ENCODE results near the gene MAX.

Gene MAX

DNA sequence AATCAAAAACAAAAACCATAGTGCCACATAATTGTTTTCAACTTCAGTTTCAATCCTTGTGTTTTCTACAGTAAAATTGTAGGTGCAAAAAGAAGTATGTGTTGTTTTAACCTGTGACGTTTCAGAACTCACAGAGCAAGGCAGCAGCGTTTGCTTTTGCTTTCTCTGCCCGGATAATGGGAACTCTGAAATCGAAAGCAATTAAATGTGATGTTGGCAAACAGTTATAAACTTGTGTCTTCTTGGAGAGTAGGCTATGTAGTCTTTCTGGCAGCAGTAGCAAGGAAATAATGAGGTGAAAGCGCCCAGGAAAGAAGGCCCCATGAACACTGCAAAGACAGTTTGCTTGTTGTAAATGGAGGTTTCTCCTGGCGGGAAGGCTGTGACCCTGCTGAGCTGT is 76.5 kb downstream of the MAX start:
- H3K36me3 Mint-ChIP-seq = peaks cover 28 to 30% of the 10 kb centered on the region in 2 donors
- no peaks in the 10 kb centered on the region for H3K4me1 Mint-ChIP-seq
- H3K9me3 Mint-ChIP-seq = no peaks in the 10 kb centered on the region
- no peak overlapping the region for H3K27ac Mint-ChIP-seq
- DNase-seq = no peak
- no peak for ATAC-seq (replicated peaks)
- H3K27me3 Mint-ChIP-seq = no peaks in the 10 kb centered on the region
- H3K4me3 Mint-ChIP-seq = no peak overlapping the region

All from stimulated activated naive B cell treated with anti-CD40 and anti-IgM and Interleukin-4, amounts not matched to agents 10 μg/mL and 1 μg/mL and 100 μg/mL, for 72 hours (primary cell).